Measurements from ENCODE around the gene GALNT18. TPM values are rescaled to one million over a fixed set of nuclear protein-coding genes. Genes with fewer than 3 reads are reported as not detected.

The GALNT18 gene
- total and polyA plus RNA-seq, 4 donors = 2.1 to 11.0 (median 3.8) TPM

DNA sequence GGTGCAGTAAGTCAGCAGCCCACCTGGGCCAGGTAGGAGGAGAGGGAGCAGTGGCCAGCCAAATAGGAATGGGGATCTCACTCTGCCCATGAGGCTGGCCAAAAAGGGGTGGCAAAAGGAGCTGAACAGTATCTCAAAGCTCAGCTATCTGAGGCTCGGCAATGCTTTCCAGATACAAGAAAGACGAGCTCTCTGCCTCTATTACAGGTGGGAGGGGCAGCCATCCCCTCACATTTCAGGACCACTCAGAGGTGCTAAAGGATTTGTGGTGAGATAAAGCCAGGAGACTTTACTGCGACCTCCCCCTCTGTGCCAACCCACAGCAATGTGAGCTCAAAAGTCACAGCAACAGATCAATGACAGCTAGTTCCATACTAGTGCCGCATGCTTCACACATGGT is 42.1 kb upstream of the GALNT18 start:
- H3K9ac ChIP-seq (ENCODE audit: low read depth in 1 of 2, low read length in 2 of 2) = no peak overlapping the region
- peaks cover 0 to 3% (median 0%) of the 10 kb centered on the region in 4 donors for H3K27me3 ChIP-seq (ENCODE audit: control insufficient read depth in 4 of 4, insufficient read depth in 4 of 4, low read length in 3 of 4)
- no peak overlapping the region for H3K4me3 ChIP-seq (ENCODE audit: low read depth in 1 of 3, low read length in 3 of 3)
- WGBS = 56% methylated on average over 4 of the region's 4 CpGs
- no peaks in the 10 kb centered on the region for H3K9me3 ChIP-seq (ENCODE audit: control insufficient read depth in 4 of 4, low read length in 3 of 4)
- no peaks in the 10 kb centered on the region for H3K4me1 ChIP-seq (ENCODE audit: control insufficient read depth in 4 of 4, insufficient read depth in 4 of 4, low read length in 3 of 4)
- no peak for TF ChIP-seq SP1 (IDR thresholded peaks at IDR 0.05)
- no peak for TF ChIP-seq JUND (IDR thresholded peaks at IDR 0.05)
- TF ChIP-seq RAD21 (IDR thresholded peaks at IDR 0.05) = no peak
- no peak for TF ChIP-seq HNF4A (conservative IDR thresholded peaks at IDR 0.05)
- DNase-seq (ENCODE audit: low spot score) = no peak
- no peaks in the 10 kb centered on the region for H3K36me3 ChIP-seq (ENCODE audit: control insufficient read depth in 4 of 4, insufficient read depth in 3 of 4, low read depth in 1 of 4, low read length in 3 of 4)
- H3K27ac ChIP-seq (ENCODE audit: low read depth in 1 of 2, low read length in 2 of 2) = no peak overlapping the region

DNA sequence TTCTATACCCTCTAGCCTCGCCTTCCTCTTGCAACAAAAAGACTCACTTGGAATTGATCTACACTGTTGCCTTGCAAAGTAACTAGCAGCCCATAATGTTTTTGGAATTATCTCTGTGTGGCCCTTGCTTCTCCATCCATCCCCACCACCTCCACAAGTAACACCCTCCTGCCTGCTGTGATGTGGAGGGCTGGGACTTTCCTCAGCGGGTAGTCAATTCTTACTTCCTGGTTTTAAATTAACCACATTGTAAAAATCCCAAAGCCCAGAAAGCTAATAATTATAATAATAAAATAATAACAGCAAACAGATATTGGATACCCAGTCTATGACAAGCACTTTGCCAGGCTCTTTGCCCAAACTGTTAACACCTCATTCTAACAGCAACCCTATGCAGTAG is 40.8 kb upstream of the GALNT18 start:
- no peak for TF ChIP-seq YY1 (IDR thresholded peaks at IDR 0.05)
- no peak for TF ChIP-seq FOXA1 (IDR thresholded peaks at IDR 0.05)
- TF ChIP-seq GABPA (IDR thresholded peaks at IDR 0.05 in 1 of 2, conservative IDR thresholded peaks at IDR 0.05 in 1 of 2) = no peak
- no peak for TF ChIP-seq HNF4A (conservative IDR thresholded peaks at IDR 0.05)
- TF ChIP-seq SP1 (IDR thresholded peaks at IDR 0.05) = no peak
- TF ChIP-seq, protein P1, sequence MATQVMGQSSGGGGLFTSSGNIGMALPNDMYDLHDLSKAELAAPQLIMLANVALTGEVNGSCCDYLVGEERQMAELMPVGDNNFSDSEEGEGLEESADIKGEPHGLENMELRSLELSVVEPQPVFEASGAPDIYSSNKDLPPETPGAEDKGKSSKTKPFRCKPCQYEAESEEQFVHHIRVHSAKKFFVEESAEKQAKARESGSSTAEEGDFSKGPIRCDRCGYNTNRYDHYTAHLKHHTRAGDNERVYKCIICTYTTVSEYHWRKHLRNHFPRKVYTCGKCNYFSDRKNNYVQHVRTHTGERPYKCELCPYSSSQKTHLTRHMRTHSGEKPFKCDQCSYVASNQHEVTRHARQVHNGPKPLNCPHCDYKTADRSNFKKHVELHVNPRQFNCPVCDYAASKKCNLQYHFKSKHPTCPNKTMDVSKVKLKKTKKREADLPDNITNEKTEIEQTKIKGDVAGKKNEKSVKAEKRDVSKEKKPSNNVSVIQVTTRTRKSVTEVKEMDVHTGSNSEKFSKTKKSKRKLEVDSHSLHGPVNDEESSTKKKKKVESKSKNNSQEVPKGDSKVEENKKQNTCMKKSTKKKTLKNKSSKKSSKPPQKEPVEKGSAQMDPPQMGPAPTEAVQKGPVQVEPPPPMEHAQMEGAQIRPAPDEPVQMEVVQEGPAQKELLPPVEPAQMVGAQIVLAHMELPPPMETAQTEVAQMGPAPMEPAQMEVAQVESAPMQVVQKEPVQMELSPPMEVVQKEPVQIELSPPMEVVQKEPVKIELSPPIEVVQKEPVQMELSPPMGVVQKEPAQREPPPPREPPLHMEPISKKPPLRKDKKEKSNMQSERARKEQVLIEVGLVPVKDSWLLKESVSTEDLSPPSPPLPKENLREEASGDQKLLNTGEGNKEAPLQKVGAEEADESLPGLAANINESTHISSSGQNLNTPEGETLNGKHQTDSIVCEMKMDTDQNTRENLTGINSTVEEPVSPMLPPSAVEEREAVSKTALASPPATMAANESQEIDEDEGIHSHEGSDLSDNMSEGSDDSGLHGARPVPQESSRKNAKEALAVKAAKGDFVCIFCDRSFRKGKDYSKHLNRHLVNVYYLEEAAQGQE (IDR thresholded peaks at IDR 0.05) = no peak
- TF ChIP-seq NR2F2 (IDR thresholded peaks at IDR 0.05) = no peak
- TF ChIP-seq RAD21 (IDR thresholded peaks at IDR 0.05) = no peak
- TF ChIP-seq, protein P2, sequence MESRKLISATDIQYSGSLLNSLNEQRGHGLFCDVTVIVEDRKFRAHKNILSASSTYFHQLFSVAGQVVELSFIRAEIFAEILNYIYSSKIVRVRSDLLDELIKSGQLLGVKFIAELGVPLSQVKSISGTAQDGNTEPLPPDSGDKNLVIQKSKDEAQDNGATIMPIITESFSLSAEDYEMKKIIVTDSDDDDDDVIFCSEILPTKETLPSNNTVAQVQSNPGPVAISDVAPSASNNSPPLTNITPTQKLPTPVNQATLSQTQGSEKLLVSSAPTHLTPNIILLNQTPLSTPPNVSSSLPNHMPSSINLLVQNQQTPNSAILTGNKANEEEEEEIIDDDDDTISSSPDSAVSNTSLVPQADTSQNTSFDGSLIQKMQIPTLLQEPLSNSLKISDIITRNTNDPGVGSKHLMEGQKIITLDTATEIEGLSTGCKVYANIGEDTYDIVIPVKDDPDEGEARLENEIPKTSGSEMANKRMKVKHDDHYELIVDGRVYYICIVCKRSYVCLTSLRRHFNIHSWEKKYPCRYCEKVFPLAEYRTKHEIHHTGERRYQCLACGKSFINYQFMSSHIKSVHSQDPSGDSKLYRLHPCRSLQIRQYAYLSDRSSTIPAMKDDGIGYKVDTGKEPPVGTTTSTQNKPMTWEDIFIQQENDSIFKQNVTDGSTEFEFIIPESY (IDR thresholded peaks at IDR 0.05) = no peak
- TF ChIP-seq, protein P3, sequence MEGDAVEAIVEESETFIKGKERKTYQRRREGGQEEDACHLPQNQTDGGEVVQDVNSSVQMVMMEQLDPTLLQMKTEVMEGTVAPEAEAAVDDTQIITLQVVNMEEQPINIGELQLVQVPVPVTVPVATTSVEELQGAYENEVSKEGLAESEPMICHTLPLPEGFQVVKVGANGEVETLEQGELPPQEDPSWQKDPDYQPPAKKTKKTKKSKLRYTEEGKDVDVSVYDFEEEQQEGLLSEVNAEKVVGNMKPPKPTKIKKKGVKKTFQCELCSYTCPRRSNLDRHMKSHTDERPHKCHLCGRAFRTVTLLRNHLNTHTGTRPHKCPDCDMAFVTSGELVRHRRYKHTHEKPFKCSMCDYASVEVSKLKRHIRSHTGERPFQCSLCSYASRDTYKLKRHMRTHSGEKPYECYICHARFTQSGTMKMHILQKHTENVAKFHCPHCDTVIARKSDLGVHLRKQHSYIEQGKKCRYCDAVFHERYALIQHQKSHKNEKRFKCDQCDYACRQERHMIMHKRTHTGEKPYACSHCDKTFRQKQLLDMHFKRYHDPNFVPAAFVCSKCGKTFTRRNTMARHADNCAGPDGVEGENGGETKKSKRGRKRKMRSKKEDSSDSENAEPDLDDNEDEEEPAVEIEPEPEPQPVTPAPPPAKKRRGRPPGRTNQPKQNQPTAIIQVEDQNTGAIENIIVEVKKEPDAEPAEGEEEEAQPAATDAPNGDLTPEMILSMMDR (IDR thresholded peaks at IDR 0.05; ENCODE audit: low read depth, low read length, missing input control) = no peak
- TF ChIP-seq FOXA2 (IDR thresholded peaks at IDR 0.05) = no peak
- TF ChIP-seq JUND (IDR thresholded peaks at IDR 0.05) = no peak
- 88% methylated on average over 2 of the region's 2 CpGs for WGBS

More for the DNA sequence above, 40.8 kb upstream of the GALNT18 start:
- no peak for DNase-seq (ENCODE audit: low spot score)
- Histone ChIP-seq H3K27ac (ENCODE audit: low read depth in 1 of 2, low read length in 2 of 2) (no peak overlapping the region), H3K4me1 (ENCODE audit: control insufficient read depth in 4 of 4, insufficient read depth in 4 of 4, low read length in 3 of 4) (no peaks in the 10 kb centered on the region), H3K4me3 (ENCODE audit: low read depth in 1 of 3, low read length in 3 of 3) (no peak overlapping the region), H3K9me3 (ENCODE audit: control insufficient read depth in 4 of 4, low read length in 3 of 4) (no peaks in the 10 kb centered on the region), H3K9ac (ENCODE audit: low read depth in 1 of 2, low read length in 2 of 2) (no peak overlapping the region), H3K36me3 (ENCODE audit: control insufficient read depth in 4 of 4, insufficient read depth in 3 of 4, low read depth in 1 of 4, low read length in 3 of 4) (no peaks in the 10 kb centered on the region), H3K27me3 (ENCODE audit: control insufficient read depth in 4 of 4, insufficient read depth in 4 of 4, low read length in 3 of 4) (peaks cover 0 to under 1% (median 0%) of the 10 kb centered on the region in 4 donors)

Measured in liver (tissue), 9 donors.